HG03097 (cell line): Measurements from ENCODE around the gene TFDP3.

Experiments
- ATAC-seq: cut with Tn5 transposase; IDR thresholded peaks from one replicate; pipeline ENCODE4 v1.9.1; 2021; ENCODE audit not compliant: unreplicated experiment, low FRiP score

TFDP3 gene

GRCh38 chrX:133188631-133189030 lies 29.5 kb downstream of the TFDP3 start:
- no peak for ATAC-seq

- ATAC-seq, result no peak
These were observed 32.2 kb downstream of the TFDP3 start for GRCh38 chrX:133185938-133186337.

- no peak for ATAC-seq
These were observed 33.0 kb downstream of the TFDP3 start for GRCh38 chrX:133185119-133185518.

GRCh38 chrX:133183806-133184205 lies 34.3 kb downstream of the TFDP3 start:
- no peak for ATAC-seq

- no peak for ATAC-seq
These were observed 38.7 kb downstream of the TFDP3 start for GRCh38 chrX:133179500-133179899.

GRCh38 chrX:133177202-133177601 lies 41.0 kb downstream of the TFDP3 start:
- no peak for ATAC-seq

GRCh38 chrX:133175605-133176004 lies 42.5 kb downstream of the TFDP3 start:
- ATAC-seq, result no peak

GRCh38 chrX:133175162-133175561 lies 43.0 kb downstream of the TFDP3 start:
- ATAC-seq, result no peak

GRCh38 chrX:133171962-133172708 lies 46.0 kb downstream of the TFDP3 start:
- peak; percentile 54 for ATAC-seq
